DND-41 (cell line): ENCODE results near the gene CACNB3.

ENCODE experiments used
- CTCF ChIP-seq: IDR thresholded peaks from 2 replicates; pipeline ENCODE4 v1.5.1; 2012; ENCODE audit warnings: borderline replicate concordance, low read length, moderate library complexity, mild to moderate bottlenecking; ENCODE audit not compliant: poor library complexity, severe bottlenecking; ENCODE audit errors: extremely low read depth
- EZH2 ChIP-seq: IDR thresholded peaks from 3 replicates; pipeline ENCODE4 v1.6.1; 2012; ENCODE audit warnings: borderline replicate concordance, low read depth, mild to moderate bottlenecking, moderate library complexity, low read length, inconsistent platforms; ENCODE audit not compliant: severe bottlenecking

- TF ChIP-seq CTCF (no peak), EZH2 (no peak)
These were observed 8.7 kb downstream of the CACNB3 start for GRCh38 chr12:48827026-48827425.
